Panc1 (cell line): Measurements from ENCODE around the gene DGCR2. TPM values are rescaled to one million over a fixed set of nuclear protein-coding genes. Genes with fewer than 3 reads are reported as not detected.

ENCODE experiments used
- ATAC-seq: fragments of 200-7000 bp; cut with Tn5 transposase; 2 replicates; pipeline ENCODE4 v1.9.1; 2020; ENCODE audit warnings: mild to moderate bottlenecking, moderate library complexity
- BruUV-seq: library from RNA; stranded (reverse); fragments of 400-500 nt; replicated peaks from 2 replicates; lab custom pipeline; 2021; lab: Mats Ljungman, UMichigan
- CTCF ChIA-PET: fragments of 300-600 bp; sonication (Branson Sonifier 250); formaldehyde crosslinking; loops from one replicate; lab custom pipeline; 2022; ENCODE audit warnings: antibody characterized with exemption; lab: Charles Lee
- POLR2A ChIA-PET: fragments of 300-600 bp; sonication (Branson Sonifier 250); formaldehyde crosslinking; loops from one replicate; lab custom pipeline; 2022; ENCODE audit warnings: antibody characterized with exemption; lab: Charles Lee
- DNase-seq: peaks from one replicate; pipeline ENCODE4 v3.0.0-alpha.2; 2010; ENCODE audit warnings: low read depth, low spot score
- H3K27ac ChIP-seq: 2 replicates; pipeline ENCODE4 v1.5.1; 2011; ENCODE audit warnings: mild to moderate bottlenecking, low read length, inconsistent platforms
- H3K27me3 ChIP-seq: fragments of 200-500 bp; sonication (Bioruptor generic); 2 replicates; pipeline ENCODE4 v1.6.0; 2014; ENCODE audit warnings: low read length, inconsistent platforms; ENCODE audit not compliant: control insufficient read depth, insufficient read depth
- H3K36me3 ChIP-seq: fragments of 200-500 bp; sonication (Bioruptor generic); 2 replicates; pipeline ENCODE4 v1.5.1; 2014; ENCODE audit warnings: inconsistent platforms, mild to moderate bottlenecking, low read length, moderate library complexity; ENCODE audit not compliant: control insufficient read depth, insufficient read depth
- H3K4me1 ChIP-seq: 2 replicates; pipeline ENCODE4 v1.5.1; 2011; ENCODE audit warnings: inconsistent platforms, mild to moderate bottlenecking, low read length, moderate library complexity; ENCODE audit not compliant: control insufficient read depth, insufficient read depth
- H3K4me3 ChIP-seq, 2 experiments: 2 replicates each; pipeline ENCODE4 v1.5.1; 2011 to 2012; ENCODE audit warnings: low read depth in 2 of 2, low read length in 2 of 2, mild to moderate bottlenecking in 2 of 2, inconsistent platforms in 1 of 2, moderate library complexity in 1 of 2
- H3K9me3 ChIP-seq: fragments of 200-500 bp; sonication (Bioruptor generic); 2 replicates; pipeline ENCODE4 v1.5.1; 2014; ENCODE audit warnings: low read depth, mild to moderate bottlenecking, inconsistent platforms, low read length, moderate library complexity; ENCODE audit not compliant: control insufficient read depth, insufficient read depth
- CTCF ChIP-seq: fragments of 450-650 bp; IDR thresholded peaks from 2 replicates; pipeline ENCODE4 v1.5.1; 2017; ENCODE audit warnings: mild to moderate bottlenecking
- POLR2AphosphoS5 ChIP-seq: IDR thresholded peaks from 2 replicates; pipeline ENCODE4 v1.6.1; 2012; ENCODE audit warnings: mild to moderate bottlenecking, low read depth, low read length, moderate library complexity
- REST ChIP-seq, 2 experiments: IDR thresholded peaks; 2 replicates each; pipeline ENCODE4 v1.6.1; 2011 to 2012; ENCODE audit warnings: low read depth in 2 of 2, control low read depth in 1 of 2, low read length in 1 of 2, mild to moderate bottlenecking in 1 of 2, moderate library complexity in 1 of 2; ENCODE audit not compliant: insufficient read depth in 1 of 2
- SIN3A ChIP-seq: IDR thresholded peaks from 2 replicates; pipeline ENCODE4 v1.6.1; 2012; ENCODE audit warnings: low read depth, mild to moderate bottlenecking, low read length, moderate library complexity, borderline replicate concordance; ENCODE audit not compliant: insufficient read depth
- TCF7L2 ChIP-seq: IDR thresholded peaks from 2 replicates; pipeline ENCODE4 v1.6.1; 2011; ENCODE audit warnings: mild to moderate bottlenecking, low read depth, low read length, inconsistent platforms
- in situ Hi-C: cut with HindIII; loops from 2 replicates; pipeline ENCODE4 v1.10.0; 2016; ENCODE audit warnings: low sequenced_read_pairs, low pct_unique_long_range_greater_than_20kb
- intact Hi-C: fragments of 100-400 bp; cut with micrococcal nuclease; formaldehyde crosslinking; loops from one replicate; pipeline ENCODE4 v1.10.0; 2022; ENCODE audit not compliant: unreplicated experiment
- total RNA-seq: library from RNA; stranded (reverse); gene quantifications from one replicate; pipeline ENCODE4 v1.2.1, GENCODE V29; 2021; ENCODE audit not compliant: unreplicated experiment

The DGCR2 gene
- total RNA-seq, 1 experiment from 2014 or later: 35.1 TPM

GRCh38 chr22:19124377-19124776 lies 2.2 kb upstream of the DGCR2 start:
- no peaks in the 10 kb centered on the region for H3K27me3 ChIP-seq
- no peak for TF ChIP-seq REST (IDR thresholded peaks at IDR 0.05; ENCODE audit: insufficient read depth in 1 of 2, low read depth in 2 of 2, low read length in 1 of 2)
- no peak for TF ChIP-seq POLR2AphosphoS5
- intact Hi-C loops: no loop called here
- H3K4me1 ChIP-seq: peaks cover 8% of the 10 kb centered on the region
- CTCF ChIA-PET: no interaction called here
- POLR2A ChIA-PET: no interaction called here
- no peaks in the 10 kb centered on the region for H3K9me3 ChIP-seq
- no peak overlapping the region for H3K4me3 ChIP-seq
- no TSS peak for BruUV-seq
- DNase-seq: no peak
- no peak for ATAC-seq
- no peak overlapping the region for H3K27ac ChIP-seq
- in situ Hi-C loops: no loop called here
- H3K36me3 ChIP-seq: 0 out of 2 replicates have a peak, but pooled peaks cover 3% of the 10 kb centered on the region

GRCh38 chr22:19123936-19124335 lies 1.7 kb upstream of the DGCR2 start:
- H3K4me3 ChIP-seq: no peak overlapping the region
- POLR2A ChIA-PET: no interaction called here
- H3K36me3 ChIP-seq: 0 out of 2 replicates have a peak, but pooled peaks cover 3% of the 10 kb centered on the region
- H3K4me1 ChIP-seq: peaks cover 8% of the 10 kb centered on the region
- CTCF ChIA-PET: no interaction called here
- in situ Hi-C loops: no loop called here
- TF ChIP-seq REST (IDR thresholded peaks at IDR 0.05; ENCODE audit: insufficient read depth in 1 of 2, low read depth in 2 of 2, low read length in 1 of 2) (no peak), SIN3A (no peak), POLR2AphosphoS5 (no peak), TCF7L2 (no peak), CTCF (no peak)
- no peaks in the 10 kb centered on the region for H3K27me3 ChIP-seq
- BruUV-seq: no TSS peak
- ATAC-seq (no peak), DNase-seq (no peak)
- intact Hi-C loops: no loop called here
- H3K9me3 ChIP-seq: no peaks in the 10 kb centered on the region
- H3K27ac ChIP-seq: no peak overlapping the region
